NCI-H128 (cell line): Measurements from ENCODE around the gene TRAFD1.
"Not testable (repeated sequence)": the region's sequence is repeated elsewhere in the genome, so short reads cannot be mapped to it uniquely, and the experiment has no call there.

Source experiments
- DNase-seq: peaks from one replicate; lab custom pipeline; 2025; ENCODE audit not compliant: unreplicated experiment; lab: John Stamatoyannopoulos, UW

Gene TRAFD1

DNA sequence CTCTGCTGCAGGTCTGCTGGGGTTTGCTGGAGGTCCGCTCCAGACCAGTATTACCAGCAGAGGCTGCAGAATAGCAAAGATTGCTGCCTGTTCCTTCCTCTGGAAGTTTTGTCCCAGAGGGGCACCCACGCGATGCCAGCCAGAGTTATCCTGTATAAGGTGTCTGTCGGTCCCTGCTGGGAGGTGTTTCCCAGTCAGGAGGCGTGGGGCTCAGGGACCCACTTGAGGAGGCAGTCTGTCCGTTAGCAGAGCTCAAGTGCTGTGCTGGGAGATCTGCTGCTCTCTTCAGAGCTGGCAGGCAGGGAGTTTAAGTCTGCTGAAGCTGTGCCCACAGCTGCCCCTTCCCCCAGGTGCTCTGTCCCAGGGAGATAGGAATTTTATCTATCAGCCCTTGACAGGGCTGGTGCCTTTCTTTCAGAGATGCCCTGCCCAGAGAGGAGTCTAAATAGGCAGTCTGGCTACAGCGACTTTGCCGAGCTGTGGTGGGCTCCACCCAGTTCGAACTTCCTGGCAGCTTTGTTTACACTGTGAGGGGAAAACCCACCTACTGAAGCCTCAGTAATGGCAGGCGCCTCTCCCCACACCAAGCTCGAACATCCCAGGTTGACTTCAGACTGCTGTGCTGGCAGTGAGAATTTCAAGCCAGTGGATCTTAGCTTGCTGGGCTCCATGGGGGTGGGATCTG lies 33.2 kb downstream of the TRAFD1 start:
- not testable (repeated sequence) for DNase-seq

DNA sequence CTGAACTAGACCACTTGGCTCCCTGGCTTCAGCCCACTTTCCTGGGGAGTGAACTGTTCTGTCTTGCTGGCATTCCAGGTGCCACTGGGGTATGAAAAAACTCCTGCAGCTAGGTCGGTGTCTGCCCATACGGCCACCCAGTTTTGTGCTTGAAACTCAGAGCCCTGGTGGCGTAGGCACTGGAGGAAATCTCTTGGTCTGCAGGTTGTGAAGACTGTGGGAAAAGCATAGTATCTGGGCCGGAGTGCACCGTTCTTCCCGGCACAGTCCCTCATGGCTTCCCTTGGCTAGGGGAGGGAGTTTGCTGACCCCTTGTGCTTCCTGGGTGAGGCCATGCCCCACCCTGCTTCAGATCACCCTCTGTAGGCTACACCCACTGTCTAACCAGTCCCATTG lies 33.8 kb downstream of the TRAFD1 start:
- no peak for DNase-seq

DNA sequence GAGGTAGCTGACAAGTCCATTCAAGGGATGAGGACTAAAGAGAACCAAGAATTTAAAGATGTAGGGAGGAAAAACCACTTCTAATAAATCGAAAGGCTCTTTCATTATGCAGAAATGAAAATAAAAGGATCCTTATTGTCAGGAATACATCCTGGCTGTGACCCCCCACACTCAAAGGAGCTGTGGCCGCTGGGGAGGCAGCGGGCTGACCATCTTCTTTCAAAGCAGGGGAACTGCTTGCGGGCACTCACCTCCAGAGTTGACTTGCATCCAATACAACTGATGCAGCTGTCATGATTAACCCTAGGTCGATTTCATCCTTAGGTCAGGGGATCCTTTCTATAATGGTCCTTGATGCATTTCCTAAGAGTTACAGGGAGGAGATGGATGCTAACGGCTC lies 35.3 kb downstream of the TRAFD1 start:
- DNase-seq: no peak

DNA sequence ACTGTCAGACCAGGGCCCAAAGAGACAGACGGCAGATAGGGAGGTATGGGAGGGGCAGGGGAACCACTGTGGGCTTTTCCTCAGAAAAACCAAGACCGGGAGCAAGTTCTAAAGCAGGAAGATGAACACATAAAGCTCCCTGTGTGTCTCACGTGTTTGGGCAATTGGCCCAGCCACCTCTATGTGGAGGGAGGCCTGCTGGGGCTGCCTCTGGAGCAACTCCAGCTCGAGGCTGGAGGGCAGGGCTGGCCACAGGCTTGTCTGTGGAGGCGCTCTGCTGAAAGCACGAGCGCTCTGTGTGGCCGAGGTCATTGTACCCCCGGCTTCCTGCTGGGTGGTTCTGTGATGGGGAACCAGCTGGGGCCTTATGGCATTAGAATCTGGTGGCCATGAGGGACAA lies 36.4 kb downstream of the TRAFD1 start:
- no peak for DNase-seq

DNA sequence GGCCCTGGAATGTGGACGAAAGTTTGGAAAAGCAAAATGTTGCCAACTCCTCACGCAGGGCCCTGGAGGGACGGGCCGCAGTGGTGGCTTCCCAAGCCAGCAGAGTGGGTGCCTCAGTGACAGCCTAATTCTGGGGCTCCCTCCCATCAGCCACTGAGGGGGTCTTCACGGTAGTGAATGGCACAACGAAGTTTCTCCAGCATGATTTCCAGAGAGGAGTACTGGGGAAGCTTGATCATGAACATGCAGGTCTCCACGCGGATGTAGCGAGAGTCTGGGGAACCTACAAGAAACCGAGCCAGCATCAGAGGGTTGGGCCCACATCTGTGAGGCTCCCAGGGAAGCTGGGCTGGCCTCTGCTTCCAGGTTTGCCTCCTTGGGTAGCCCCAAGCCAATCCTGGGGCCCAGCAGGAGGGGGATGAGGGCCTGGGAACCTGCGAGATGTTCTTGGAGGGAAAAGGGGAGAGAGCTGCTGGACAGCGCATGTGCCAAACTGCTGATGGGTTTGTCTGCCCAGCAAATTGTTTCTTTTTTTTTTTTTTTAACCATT lies 37.0 kb downstream of the TRAFD1 start:
- DNase-seq: no peak

DNA sequence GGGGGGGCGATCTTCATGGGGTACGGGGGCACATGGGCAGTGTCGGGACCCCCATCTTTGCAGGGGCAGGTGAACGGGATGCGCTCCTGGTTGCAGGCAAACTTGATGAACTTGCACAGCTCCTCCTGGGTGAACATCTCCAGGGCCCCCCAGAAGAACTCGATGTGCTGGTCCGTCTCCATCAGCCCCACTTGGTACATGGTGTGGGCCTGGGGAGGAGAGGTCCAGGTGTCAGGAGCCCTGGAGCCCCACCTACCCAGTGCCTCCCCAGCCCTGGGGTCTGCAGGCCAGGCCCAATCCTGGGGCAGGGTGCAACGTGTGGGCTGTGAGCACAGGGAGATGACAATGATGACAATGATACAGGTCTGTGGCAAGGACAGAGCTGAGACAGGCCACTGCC lies 37.7 kb downstream of the TRAFD1 start:
- DNase-seq: no peak

DNA sequence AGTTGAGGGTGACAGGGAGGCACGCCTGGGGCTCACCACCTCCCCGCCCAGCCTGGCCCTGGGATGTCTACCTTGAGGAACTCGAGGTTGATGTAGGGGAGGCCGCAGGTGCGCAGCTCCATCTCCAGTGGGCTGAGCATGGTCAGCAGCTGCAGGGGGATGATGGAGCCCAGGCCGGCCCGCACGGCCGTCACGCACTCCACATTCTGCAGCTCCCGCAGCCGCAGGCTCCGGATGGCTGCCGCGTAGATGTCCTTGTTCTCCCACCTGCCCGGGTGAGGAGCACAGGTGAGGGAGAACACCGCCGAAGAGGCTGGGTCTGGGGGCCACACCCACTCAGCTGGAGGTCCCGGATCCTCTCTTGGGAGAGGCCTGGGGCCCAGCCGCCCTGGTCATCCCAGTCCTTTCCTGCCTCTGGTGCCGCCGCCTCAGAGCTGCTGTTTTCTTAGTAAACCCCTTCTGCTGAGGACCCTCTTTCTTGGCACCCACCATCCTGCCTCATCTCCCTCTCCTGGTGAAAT lies 38.2 kb downstream of the TRAFD1 start:
- no peak for DNase-seq

DNA sequence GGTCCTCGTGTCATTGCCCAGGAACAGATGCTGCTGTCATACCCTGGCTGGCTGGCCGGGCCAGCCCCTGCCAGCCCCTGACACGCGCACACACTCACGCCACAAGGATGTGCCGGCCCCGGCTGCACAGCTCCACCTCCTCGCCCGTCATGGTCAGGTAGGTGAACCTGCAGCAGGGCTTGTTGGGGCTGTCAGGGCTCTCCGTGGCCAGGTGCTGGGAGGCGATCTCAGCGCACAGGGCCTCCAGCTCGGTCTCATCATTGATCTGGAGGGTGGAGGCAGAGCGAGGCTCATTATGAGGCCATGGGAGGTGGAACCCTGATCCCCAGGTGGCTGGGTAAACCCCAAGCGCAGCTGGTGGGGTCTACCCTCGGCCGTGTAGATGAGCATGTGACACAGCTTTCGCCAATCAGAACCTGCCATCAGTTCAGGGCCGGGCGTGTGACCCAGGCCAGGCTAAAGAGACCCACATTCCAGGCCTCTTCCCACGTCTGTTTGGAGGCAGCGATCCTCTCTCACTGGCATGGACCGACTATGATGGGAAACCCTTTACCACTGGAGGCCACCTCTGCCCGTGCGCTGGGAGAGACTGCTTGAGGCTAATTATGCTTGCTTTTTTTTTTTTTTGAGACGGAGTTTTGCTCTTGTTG lies 38.8 kb downstream of the TRAFD1 start:
- DNase-seq: no peak

DNA sequence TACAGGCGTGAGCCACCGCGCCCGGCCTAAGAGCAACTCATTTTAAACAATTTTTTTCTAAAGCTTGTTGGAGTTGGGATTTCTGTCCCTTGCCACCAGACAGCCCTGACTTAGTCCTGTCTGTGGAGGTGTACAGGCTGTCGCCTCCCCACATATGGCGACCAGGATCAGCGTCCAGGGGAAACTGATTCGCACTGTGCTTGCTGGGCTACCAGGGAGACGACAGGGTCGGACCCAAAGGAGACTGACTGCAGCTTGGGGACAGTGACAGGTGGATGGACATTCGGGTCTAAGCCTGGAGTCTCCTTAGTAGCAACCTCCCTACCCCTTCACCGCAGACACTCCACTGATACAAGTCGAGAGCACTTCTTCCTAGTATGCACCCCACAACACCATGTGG lies 40.3 kb downstream of the TRAFD1 start:
- DNase-seq: no peak

DNA sequence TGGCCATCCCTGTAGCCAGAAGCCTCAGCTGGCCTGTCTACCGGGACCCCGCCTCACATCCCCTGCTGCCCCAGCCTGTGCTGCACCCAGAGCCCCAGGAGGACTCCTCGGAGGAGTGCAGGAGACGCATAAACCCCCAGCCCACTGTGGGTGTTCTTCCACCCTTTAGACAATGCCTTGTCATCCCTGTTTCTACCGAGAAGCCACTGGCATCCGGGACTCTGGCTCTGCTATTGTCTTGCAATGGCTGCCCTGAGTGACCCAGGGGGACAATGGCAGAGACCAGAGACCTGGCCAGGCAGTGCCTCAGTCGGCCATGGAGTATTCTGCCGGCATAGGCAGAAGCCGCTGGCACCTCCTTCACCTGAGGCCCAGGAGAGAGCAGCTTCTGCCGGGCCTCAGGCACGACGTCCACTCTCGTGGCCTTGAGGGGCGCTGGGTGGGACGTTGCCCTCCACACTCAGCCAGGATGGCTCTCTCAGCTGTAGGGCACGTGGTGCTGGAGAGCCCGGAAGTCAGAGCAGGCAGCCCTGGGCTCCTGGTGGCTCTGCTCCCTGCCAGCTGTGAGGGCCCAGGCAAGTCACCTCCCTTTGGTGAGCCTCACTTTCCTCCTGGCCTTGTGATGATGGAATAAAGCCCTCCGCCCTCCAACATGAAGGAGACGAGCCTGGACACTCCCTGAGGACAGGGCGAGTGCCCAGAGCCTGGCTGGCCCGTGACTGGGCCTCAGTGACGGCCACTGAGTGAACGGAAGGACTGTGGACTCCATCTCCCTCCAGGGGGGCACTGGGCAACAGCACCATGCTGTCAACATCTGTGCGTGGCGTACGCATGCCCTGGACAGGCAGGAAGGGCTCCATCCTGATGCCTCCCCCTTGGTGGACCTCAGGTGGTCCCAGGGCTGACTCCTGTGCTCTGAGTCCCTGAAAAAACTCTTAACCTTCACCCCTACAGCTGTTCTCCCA lies 41.0 kb downstream of the TRAFD1 start:
- no peak for DNase-seq

DNA sequence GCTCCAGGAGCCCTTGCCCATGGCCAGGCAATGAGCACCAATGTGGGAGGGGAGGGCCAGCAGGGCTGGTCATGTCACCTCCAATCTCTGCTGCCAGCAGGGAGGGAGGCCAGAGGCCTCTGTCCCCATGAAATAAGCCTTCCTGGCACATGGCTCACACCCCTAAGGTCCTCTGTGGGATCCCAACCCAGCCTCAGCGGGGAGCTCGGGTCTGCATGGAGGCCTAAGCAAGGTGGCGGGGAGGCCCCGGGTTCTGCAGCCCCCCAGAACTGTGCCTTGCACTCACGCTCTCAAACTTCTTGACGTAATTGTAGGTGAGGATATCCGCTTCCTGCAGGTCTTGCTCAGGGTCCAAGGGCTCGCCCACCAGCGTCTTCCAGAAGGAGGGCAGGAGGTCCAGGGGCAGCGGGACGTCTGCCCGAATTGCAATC lies 41.7 kb downstream of the TRAFD1 start:
- no peak for DNase-seq

DNA sequence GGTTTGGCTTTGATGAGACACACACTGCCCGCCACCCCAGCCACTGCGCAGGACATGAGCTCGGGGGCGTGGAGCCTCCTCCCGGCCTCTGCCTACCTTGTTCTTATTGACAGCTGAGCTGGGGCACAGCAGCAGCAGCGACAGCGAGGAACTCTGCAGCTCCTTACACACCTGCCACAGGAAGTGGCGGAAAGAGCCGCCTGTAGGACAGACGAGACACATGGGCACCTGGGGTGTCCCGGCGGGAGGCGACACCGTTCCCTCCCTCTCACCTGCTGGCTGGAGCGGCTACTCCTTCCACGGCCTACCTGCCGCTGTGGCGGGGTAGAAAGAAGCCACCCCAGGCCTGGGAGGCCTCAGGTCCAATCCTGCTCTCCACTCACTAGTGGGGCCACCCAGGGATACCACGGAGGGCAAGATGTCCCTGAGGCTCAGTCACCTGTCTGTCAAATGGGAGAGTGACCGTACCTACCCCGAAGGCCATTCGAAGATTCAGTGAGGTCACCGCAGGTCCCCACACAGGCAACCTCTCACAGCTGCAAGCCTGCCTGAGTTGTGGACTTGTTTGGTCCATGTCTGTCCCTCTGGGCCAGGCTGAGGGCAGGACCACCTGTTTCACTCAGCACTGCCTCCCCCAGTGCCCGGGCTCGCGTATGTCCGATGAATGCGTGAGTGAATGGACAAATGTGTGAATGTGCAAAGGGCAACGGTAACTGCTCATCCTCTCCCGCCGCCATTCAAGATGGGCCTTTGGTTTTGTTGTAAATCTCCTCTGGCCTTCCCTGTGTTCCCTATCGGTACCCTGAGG lies 42.6 kb downstream of the TRAFD1 start:
- DNase-seq: no peak

DNA sequence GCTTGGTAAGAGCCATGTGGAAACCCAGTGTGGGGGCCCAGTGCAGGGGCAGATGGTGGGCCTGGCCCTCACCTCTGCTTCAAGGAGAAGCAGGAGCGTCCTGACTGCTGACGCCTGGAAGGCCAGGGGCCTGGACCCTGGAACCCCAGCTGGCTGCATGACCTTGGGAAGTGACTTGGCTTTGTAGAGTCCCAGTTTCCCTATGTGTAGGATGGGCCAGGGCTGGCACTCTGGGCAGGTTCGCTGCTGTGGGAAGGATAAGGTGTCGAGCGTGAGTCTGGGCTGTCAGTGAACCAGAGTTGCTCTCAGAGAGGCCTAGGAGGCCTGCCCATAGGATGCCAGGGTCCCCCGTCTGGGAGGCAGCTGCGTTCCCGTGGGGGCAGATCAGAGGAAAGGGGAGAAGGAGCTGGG lies 43.2 kb downstream of the TRAFD1 start:
- no peak for DNase-seq

DNA sequence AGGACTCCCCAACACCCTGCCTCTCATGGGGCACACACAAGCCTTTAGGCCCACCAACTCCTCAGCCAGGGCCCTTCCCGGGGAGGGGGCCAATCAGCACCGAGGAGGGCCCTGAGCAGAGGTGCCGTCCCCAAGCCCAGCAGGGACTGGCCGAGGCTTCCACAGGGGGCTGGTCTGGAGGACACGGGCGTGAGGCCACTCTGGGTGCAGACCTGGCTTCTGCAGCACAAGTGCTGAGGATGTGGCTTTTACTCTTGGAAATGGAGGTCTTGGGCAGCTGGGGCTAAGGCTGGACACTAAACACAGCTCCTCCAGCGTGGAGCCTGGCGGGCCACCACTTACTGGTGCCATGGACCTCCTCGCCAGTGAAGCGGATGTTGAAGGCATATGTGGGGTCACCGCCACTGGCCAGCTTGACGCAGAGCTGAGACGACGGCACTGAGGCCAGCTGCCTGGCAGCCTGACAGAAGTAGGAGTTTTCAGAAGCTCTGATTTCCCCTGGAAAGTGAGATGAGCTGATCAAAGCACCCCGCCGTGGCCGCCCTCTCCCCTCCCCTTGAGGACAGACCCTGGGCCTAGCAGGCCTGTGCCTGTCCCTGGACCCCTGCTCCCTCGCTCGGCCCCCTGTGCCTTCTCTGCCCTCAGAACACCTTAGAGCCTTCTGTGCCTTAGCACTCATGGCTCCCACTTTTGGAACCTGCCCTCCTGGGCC lies 44.0 kb downstream of the TRAFD1 start:
- DNase-seq: no peak

DNA sequence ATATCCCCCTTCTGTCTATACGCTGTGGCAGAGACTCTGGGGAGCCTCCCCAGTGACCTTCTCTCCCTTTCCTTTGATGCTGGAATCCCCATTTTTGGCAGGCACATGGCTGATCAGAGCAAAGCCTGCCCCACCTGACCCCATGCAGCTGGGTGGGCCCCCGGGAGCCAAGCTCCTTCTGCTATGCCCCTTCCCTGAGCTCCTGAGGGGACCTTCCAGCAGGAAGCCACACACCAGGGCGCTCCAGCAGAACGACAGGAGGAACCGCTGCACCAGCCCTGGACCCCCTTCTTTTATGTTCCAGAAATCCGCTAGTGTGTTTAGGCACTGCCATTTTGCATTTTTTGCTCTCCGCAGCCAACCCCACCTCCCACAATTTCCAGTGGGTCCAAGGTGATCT lies 44.6 kb downstream of the TRAFD1 start:
- no peak for DNase-seq

DNA sequence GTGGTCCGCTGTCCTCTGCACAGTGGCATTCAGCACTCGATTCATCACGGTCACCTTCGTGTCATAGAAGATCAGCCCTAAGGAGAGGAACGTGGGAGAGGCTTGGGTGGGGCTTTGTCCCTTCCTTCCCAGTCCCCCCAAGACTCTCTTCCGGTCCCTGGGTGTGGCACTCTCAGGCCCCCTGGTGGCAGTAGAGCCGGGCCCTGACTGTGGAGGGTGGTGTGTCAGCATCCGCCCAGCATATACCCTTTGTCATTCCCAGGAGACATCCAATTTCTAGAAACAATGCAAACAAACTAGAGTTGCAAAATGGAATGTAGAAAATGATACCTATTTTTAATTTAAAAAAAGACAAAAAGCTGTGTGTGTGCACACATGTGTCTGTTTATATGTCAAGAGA lies 45.0 kb downstream of the TRAFD1 start:
- DNase-seq: no peak

DNA sequence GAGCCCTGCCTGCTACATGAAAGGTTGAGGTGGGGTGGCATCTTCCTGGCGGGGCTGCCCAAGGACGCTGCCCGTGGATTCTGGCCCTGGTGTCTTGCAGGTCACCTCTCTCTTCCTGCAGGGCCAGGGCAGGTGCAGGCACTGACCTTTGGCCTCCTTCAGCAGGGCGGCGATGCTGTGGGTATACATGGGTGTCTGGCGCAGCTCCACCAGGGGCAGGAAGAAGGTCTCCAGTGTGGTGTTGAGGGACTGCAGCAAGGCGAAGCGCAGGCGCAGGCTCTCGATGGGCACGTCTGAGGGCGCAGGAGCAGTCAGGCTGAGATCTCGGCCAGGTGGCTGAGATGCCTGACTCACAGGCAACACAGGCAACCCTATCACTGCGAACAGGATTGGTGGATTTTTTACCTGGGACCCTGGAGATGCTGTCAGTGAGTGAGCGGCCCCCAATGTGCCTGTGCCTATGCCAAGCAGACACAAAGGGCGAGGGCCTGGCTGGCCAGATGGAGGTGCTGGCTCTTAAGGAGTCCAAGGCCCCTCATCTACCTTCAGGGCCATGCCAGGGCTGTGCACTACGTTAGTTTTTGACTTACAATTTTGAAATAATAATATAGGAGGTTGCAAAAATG lies 45.7 kb downstream of the TRAFD1 start:
- no peak for DNase-seq

DNA sequence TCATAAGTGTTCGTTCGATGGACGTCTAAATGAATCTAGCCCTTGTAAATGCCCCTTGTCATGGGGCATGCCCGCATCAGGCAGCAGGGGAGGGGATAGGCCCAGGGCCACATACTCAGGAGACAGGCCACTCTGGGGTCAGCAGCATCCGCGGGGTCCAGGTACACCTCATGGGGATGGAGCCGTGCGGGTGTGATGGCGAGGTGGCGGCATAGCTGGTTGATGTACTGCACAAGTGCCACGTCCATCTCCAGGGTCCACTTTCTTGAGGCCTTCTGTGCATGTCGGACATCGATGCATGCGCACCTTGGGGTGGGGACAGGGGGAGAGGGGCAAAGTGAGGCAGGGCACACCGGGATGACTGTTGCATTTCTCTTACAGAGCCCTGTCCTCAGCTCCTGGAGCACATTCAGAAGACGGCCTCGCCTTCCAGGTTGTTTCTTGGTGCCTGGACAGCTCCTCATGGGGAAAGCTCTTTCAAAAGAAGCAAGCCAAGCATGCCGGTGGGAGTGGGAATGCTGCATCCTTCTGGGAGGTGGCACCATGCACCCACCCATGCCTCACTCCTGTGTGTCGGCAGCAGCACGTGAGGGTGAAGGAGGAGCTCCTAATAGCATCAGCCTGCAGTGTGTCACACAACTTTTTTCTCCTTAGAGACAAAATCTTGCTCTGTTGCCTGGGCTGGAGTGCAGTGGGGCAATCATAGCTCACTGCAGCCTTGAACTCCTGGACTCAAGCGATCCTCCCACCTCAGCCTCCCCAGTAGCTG lies 47.4 kb downstream of the TRAFD1 start:
- no peak for DNase-seq
